Left lobe of liver (tissue), 2 donors: ENCODE data around the gene PRR15L. TPM values are rescaled to one million over a fixed set of nuclear protein-coding genes. Genes with fewer than 3 reads are reported as not detected.

Experiments
- ATAC-seq: fragments of 200-7000 bp; cut with Tn5 transposase; one replicate; pipeline ENCODE4 v1.9.1; 2020; ENCODE audit warnings: mild to moderate bottlenecking, moderate library complexity
- DNase-seq: peaks from one replicate; pipeline ENCODE4 v3.0.0-alpha.2; 2020; ENCODE audit warnings: low spot score
- total RNA-seq: library from RNA; stranded (reverse); gene quantifications from one replicate; pipeline ENCODE4 v1.2.1, GENCODE V29; 2021
- donor health status: DM: no; HTN: no; CAD: no; lungs with moderate emphysema.
- donor health status: DM: no; HTN: yes; CAD: no.

PRR15L gene
- total RNA-seq, 1 donor from 2014 or later = 1.3 TPM

DNA sequence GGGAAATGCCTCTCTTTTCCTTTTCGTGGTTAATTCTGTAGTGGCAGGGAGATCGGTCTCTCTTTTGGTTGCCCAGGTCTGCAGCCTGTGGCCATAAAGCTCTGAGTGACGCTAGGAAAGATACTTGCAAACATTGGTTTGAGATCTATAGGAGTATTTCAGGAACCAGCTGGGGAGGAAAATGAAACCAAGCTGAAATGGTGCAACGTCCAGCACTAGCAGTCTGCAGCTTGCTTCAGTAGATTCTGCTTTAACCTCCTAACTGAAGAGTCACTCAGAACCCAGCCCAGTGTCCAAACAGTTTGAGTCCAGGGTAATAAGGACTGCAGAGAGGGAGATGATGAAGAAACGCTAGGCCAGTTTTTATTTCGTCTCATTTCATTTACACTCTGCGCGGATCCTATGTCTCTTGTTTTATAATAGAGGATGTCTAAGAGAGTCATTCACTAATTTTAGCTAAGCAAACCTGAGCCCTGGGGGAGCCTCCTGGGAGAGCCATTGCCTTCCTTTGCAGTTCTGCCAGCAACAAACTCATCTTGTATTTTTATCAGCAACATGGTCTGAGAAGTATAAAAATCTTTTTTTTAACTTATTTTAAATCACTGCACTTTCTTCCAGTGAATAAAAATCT, 49.6 kb downstream of the PRR15L start:
- ATAC-seq = peak; percentile 39
- DNase-seq = no peak

DNA sequence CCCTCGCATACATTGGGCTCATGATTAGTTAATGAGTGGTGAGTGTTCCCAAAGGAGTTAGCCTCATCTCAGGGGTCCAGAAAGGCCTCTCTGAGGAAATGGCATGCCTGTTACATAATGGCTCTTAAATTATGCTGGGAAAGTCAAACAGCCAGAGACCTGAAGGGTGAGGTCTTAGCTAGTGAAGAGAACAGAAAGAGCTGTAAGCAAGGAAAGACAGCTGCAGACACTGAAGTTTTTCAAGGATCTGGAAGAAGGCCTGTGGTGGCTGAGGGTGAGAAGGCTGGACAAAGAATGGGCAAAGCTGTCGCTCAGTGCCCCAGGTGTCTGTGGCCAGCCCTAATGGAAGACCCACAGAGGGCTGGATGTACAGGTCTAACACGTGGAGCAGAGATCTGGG, 51.2 kb downstream of the PRR15L start:
- DNase-seq (no peak), ATAC-seq (no peak)

- DNase-seq = peak; percentile 62
- ATAC-seq = peak; percentile 81
Observed at GRCh38 chr17:47905221-47905733, 52.4 kb downstream of the PRR15L start.

GRCh38 chr17:47902039-47902744, 55.5 kb downstream of the PRR15L start:
- ATAC-seq (no peak), DNase-seq (no peak)

Other genes starting within 250 kb of the PRR15L start
- 0.38 TPM for gene TBX21, start 224.6 kb downstream of the PRR15L start, total RNA-seq
- 1.0 TPM for gene OSBPL7, start 136.1 kb downstream of the PRR15L start, total RNA-seq
- gene MRPL10, start 126.3 kb downstream of the PRR15L start, total RNA-seq = 16.4 TPM
- 0.40 TPM for gene LRRC46, start 126.2 kb downstream of the PRR15L start, total RNA-seq
- gene SCRN2, start 116.6 kb downstream of the PRR15L start, total RNA-seq = 28.4 TPM
- 0.08 TPM for gene SP6, start 106.7 kb downstream of the PRR15L start, total RNA-seq
- 5.4 TPM for gene SP2, start 61.6 kb downstream of the PRR15L start, total RNA-seq
- gene PNPO, start 16.3 kb downstream of the PRR15L start, total RNA-seq = 128 TPM
- gene CDK5RAP3, start 13.2 kb upstream of the PRR15L start, total RNA-seq = 107 TPM
- 23.1 TPM for gene COPZ2, start 79.9 kb upstream of the PRR15L start, total RNA-seq
- 150 TPM for gene NFE2L1, start 90.5 kb upstream of the PRR15L start, total RNA-seq
- 8.2 TPM for gene CBX1, start 143.6 kb upstream of the PRR15L start, total RNA-seq
- gene SNX11, start 149.9 kb upstream of the PRR15L start, total RNA-seq = 9.8 TPM